Stimulated activated CD8-positive, alpha-beta memory T cell treated with anti-CD3 and anti-CD28 coated beads, Interleukin-15, amount 100 ng/mL, for 48 hours (primary cell): ENCODE measurements around the gene PRODH2.

Source experiments
- DNase-seq, 2 donors: peaks; one replicate each; pipeline ENCODE4 v3.0.0-alpha.2; 2020; ENCODE audit warnings: low read depth in 2 of 2

PRODH2 gene

DNA sequence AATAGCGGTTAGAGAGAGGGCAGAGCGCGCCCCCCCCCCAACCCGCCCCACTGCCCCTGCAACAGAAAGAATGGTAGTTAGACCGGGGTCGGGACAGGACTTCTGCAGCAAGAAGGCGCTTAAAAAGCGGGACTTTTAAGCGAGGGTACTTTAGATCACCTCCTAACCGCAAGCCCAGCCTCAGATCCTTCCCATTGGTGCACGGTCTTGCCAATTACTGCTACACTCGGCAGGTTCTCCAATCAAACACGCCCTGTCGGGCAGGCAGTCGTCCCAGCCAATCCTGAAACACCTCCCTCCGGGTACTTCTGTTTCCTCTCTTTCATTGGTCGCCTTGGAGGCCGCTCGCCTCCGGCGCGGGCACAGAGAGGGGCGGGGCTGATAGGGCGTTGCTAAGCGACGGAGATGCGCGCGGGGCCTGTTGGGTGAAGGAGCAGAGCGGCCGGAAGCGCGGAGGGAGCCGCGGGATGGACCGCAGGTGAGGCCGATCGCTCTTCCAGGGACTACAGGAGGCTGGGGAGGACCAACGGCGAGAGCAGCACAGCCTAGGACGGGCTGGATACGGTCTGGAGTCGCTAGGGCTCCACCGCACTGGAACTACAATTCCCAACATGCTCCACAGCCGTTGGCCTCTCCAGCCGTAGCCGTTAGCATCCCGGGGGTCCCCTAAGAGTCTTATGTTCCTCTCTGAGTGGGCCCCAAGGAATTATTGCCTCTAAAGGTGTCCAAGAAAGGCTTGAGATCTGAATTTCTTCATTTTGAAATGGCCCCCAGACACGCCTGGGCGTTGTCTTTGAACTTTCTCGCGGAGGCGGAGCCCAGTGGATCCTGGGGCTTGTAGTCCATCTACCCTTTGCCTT is 54.7 kb downstream of the PRODH2 start, which contains the start of gene PROSER3:
TSS of gene PROSER3 (plus strand) at position 428 of the 860 bp plus-strand sequence. CDS start at position 468, 40 bp downstream.
- DNase-seq: peak; percentile 98

DNA sequence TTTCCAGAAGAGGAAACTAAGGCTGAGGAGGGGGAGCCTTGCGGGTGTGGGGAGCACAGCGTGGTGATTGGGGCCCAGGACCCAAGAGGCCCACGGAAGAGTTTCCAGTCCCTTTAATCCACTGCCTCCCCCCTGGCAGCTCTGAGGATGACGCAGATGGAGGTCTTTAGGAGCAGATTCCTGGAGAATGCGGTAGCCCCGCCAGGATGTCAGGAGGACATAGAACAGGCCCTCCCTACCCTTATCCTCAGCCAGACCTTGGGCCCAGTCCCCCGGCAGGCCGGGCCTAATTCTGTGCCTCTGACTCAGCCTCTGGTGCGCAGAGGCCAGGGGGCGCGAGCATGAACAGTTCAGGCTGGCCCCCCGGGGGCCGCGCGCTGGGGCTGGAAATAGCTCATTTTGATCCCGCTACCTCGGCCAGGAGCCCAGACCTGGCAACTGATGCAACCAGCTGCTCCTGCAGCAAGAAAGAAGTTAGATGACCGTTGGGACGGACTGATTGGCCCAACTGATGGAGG is 55.4 kb downstream of the PRODH2 start:
- no peak for DNase-seq

DNA sequence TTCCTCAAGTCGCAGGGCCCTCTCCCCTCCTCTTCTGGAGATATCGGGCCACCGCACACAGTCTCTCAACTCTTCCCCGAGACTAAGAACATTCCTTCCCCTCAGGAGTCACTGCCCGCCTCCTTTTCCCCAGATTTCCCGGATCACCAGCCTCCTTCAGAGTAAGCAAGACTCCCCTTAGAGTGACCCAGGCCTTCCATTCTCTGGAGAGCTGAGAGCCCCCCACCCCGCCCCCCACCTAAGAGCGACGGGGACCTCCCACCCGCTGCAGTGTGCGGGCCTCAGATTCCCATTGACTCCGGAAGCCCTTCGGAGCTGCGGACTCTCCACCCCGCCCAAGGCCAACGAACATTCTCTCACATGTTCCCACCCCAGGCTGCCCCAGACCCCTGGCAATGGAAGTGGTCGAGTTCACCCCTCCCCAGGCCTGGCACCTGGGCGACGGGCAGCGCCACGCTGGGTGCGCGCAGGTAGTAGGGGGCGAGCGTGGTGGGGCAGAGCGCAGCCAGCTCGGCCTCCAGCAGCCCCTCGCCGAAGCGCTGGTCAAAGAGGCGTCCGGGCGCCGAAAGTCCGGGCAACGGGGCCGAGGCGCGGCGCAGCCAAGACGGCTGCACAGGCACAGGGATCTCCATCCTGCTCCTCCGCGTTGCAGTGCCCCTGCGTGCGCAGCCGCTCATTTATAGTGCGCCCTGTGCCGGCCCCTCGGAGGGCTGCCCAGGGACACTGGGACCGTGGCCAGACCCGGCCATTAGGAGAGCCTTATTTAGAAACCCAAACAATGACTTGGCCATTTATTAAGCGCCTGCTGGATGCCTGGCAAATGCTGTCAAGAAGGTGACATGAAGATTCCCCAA is 56.0 kb downstream of the PRODH2 start, which contains the start of gene HSPB6:
TSS of gene HSPB6 (minus strand) at position 653 of the 854 bp plus-strand sequence. CDS start at position 632, 21 bp downstream.
- DNase-seq: no peak

DNA sequence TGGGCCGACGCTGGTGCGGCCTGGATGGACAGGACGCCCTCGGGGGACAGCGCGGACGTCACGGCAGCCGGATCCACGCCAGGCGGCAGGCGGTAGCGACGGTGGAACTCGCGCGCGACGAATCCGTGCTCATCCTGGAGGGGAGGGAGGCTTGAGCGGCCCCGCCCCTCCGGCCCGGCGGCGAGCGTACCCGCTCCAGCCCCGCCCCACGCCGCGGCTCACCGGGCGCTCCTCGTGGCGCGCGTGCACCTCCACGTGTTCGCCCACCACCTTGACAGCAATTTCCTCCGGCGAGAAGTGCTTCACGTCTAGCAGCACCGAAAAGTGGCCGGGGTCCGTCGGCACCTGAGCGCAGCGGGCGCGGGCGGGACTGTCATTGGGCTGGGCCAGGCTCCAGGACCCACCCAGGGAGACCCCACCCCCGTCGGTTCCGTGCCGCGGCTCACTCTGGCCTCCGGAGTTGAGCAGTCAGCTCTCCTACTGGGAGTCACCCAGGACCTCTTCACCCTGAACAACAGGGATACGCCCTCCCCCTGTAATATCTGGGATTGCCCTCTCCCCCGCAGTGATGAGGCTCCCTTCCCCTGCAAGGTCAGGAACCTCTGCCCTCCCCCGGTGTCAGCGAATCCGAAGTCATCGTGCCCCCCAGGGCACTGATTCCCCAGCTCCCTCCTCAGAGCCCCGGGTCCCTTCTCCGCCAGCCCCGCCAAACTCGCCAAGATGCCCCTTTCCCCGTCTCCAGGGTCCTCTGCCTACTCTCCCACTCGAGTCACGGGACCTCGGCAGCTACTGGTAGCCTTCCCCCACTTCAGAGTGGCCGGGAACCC is 56.9 kb downstream of the PRODH2 start:
- DNase-seq: peak; percentile 29 to 44

DNA sequence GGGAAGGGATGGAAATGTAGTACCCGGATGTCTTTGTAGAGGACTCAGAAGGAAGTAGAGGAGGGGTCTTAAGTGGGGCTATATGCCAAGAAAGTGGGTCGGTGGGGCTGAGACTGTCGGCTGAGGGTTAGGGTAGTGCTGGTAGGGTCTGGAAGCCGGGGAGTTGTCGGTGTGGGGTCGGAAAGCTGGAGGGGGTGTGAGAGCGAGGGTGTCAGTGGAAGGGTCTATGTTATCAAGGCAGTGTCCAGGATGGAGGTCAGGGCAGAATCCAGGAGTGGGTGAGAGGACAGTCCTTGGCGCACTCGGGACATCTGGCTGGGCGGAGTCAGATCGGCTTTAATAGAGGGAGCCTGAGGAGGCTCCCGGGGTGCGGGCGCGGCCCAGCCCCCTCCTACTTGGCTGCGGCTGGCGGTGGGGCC is 57.5 kb downstream of the PRODH2 start:
- DNase-seq: no peak

DNA sequence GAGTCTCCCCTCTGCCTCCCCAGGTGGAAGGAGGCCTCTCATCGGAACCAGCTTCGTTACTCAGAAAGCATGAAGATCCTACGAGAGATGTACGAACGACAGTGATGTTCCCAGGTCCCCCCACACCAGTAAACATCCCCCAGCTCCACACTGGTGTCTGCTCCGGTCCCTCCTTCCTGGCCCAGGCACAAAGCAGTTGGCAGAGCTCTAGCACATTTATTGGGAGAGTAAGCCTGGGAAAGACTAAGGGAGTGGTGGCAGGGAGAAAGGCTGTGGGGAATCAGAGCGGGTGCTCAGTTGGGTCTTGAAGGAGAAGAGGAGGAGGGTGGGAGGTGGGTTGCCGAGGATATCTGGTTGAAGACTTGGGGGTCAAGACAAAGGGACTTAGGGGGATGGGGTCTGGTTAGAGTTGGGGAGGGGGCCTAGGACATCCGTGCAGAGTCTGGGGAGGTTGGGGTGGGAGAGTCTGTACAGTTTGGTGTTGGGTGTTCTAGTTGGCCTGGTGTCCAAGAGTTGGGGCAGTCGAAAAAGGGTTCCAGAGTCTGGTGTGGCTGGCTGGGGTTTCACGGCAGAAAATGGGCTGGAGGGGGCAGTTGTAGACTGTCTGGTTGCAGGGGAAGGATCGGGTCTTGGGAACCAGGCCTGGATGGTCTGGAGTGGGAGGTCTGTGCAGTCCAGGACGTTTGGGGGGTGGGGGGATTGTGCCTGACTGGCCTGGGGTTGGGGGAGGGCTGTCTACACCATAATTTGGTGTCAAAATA is 58.1 kb downstream of the PRODH2 start:
- DNase-seq: no peak

DNA sequence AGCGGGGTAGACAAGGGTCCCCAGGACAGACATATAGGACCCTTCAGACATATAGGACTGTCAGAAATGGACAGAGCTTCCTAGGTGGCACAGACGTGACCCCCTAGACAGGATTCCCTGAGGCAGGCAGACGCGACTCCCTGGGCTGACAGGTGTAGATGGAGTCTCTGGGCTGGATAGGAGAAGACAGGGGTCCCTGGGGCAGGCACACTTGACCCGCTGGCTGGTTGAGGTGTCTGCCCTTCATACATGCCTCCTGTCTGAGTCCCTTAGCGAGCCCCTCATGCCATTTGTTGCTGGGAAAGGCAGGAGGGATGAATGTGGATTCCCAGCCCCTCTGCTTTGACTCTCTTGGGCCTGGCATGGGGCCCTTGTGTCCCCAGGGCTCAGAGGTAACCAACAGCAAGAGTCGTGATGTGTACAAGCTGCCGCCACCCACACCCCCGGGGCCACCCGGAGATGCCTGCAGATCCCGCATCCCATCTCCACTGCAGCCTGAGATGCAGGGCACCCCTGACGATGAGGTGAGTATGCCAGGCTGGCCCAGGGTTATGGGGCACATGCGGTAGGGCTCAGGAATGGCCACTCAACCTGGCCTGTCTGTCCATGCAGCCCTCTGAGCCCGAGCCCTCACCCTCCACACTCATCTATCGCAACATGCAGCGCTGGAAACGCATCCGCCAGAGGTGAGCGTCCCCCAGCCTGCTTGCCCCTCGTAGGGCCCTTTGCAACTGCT is 58.8 kb downstream of the PRODH2 start:
- DNase-seq: no peak

DNA sequence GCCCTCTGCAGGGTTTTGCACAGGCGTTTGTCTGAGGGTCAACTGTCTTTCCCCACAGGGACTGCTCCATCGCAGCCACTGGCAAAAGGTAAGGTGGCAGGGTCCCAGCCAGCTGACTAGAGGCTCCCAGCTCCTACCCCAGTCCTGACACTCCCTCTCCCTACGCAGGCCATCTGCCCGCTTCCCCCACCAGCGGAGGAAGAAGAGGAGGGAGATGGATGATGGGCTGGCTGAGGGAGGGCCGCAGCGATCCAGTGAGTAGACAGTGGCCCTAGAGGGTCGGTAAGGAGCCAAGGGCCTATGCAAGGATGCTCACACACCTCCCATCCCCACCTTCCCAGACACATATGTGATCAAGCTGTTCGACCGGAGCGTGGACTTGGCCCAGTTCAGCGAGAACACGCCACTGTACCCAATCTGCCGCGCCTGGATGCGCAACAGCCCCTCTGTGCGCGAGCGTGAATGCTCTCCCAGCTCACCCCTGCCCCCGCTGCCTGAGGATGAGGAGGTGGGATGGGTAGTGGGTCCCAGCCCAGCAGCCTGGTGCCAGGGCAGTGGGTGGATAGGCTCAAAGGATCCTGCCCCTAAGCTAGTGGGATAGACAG is 59.8 kb downstream of the PRODH2 start:
- no peak for DNase-seq

DNA sequence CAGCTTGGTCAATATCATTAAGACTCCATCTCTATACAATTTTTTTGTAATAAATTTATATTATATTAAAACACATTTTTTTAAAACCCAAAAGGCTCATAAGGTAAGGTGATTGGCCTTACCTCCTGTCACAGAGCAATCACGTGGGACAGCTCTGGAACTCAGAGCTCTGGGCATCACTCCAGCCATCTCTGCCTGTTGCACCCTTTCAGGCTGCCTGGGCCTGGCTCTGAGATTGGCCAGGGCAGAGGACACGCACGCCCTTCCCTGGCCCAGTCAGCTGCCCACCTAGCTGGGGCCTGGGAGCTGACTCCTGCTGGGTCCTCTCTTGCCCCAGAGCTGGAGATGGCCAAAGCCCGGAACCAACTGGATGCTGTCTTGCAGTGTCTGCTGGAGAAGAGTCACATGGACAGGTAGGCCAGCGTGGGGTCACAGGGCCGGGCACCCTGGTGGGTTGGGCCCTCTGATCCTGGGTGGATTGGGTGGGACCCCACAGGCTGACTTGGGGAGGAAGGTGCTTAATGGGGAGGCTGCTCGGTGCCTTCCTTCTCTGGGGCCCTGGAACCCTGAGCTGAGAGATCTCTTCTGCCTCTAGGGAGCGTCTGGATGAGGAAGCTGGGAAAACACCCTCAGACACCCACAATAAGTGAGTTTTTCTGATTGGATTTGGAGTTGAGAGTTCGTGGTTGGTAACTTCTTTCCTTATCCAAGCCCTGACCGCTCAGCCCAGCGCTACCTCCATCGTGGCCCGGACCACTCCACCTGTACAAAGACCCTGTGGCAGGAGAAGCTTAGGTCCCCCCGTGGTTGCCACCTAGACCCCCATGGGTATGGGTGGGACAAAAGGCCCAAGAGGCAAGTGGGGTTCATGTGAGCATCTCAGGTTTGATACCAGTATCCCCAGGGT is 60.6 kb downstream of the PRODH2 start:
- DNase-seq: no peak

DNA sequence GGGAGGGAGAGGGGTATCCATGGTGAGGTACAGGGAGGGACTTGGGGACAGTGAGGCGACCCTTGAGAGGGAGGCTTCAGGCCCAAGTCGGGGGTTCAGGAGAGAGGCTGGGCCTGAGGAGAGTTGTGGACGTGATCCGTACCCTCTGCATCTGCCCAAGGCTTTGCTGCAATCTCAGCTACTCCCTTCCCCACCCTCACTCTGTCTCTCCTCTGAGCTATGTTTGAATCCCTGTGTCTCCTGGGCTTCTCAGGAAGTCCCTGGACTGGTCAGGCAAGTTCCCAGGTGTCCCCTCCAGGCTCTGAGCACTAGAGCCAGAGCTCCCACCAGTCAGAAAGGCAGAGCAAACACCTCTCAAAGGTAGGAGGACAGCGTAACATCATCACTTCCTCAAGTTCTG is 62.5 kb downstream of the PRODH2 start:
- no peak for DNase-seq
